Measurements from ENCODE around the gene CYFIP1.

DNA sequence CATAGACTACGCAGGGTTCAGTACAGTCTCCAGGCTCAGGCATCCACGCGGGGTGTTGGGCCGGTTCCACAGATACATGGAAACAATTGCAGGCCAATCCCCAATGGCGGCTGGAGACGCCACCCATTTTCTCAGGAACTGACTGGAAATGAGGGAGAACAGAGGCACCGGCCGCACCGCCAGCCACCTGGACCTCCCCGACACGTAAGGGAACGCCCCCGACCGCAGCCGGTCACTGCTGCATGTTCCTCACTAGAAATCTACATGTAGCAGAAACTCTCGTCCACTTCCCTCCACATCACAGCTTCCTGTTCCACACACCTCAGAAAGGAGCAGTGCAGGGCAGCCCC, 29.2 kb downstream of the CYFIP1 start:
- TF ChIP-seq, protein P1, sequence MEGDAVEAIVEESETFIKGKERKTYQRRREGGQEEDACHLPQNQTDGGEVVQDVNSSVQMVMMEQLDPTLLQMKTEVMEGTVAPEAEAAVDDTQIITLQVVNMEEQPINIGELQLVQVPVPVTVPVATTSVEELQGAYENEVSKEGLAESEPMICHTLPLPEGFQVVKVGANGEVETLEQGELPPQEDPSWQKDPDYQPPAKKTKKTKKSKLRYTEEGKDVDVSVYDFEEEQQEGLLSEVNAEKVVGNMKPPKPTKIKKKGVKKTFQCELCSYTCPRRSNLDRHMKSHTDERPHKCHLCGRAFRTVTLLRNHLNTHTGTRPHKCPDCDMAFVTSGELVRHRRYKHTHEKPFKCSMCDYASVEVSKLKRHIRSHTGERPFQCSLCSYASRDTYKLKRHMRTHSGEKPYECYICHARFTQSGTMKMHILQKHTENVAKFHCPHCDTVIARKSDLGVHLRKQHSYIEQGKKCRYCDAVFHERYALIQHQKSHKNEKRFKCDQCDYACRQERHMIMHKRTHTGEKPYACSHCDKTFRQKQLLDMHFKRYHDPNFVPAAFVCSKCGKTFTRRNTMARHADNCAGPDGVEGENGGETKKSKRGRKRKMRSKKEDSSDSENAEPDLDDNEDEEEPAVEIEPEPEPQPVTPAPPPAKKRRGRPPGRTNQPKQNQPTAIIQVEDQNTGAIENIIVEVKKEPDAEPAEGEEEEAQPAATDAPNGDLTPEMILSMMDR (IDR thresholded peaks at IDR 0.05) = no peak
- TF ChIP-seq POLR2AphosphoS5 (IDR thresholded peaks at IDR 0.05) = no peak

Data from sigmoid colon (tissue), 4 donors.